ENCODE measurements around the gene TMEM272. TPM values are rescaled to one million over a fixed set of nuclear protein-coding genes. Genes with fewer than 3 reads are reported as not detected.

TMEM272 gene
- total and polyA plus RNA-seq, 2 of the 4 experiments (the other 2 are of a cell fraction): not detected

GRCh38 chr13:51814825-51815650 is 29.9 kb downstream of the TMEM272 start (continued):
- no peak for TF ChIP-seq BHLHE40 (IDR thresholded peaks at IDR 0.05; ENCODE audit: low read depth, low read length)
- no peak for TF ChIP-seq RCOR1 (IDR thresholded peaks at IDR 0.05; ENCODE audit: insufficient replicate concordance, low read length)
- no peak for TF ChIP-seq NFE2L2 (IDR thresholded peaks at IDR 0.05; ENCODE audit: low read depth, low read length)

- H3K9me3 ChIP-seq (ENCODE audit: control insufficient read depth, insufficient read depth, low read length): no peaks in the 10 kb centered on the region
- no peak overlapping the region for H2AK9ac ChIP-seq (replicated peaks; ENCODE audit: low read depth, low read length, poor library complexity)
- in situ Hi-C loops (cut with MboI; ENCODE audit: low sequenced_read_pairs) (loop anchor here (10.0 kb wide), 1 partner anchor 311 kb away; the partner anchor contains the start of gene NEK5), dilution Hi-C loops (cut with HindIII; ENCODE audit: low sequenced_read_pairs, unreplicated experiment) (no loop called here), intact Hi-C loops (cut with micrococcal nuclease) (loop anchor here (2.0 to 10.0 kb wide), 2 partner anchors 201 to 387 kb away; partner anchors contain the start of genes ALG11 and ATP7B)
- H3K36me3 ChIP-seq (ENCODE audit: control insufficient read depth, insufficient read depth, low read length): no peaks in the 10 kb centered on the region
- no peak overlapping the region for H2BK15ac ChIP-seq (ENCODE audit: low read depth, low read length)
- H2BK5ac ChIP-seq (ENCODE audit: low read depth, low read length, poor library complexity, severe bottlenecking): no peak overlapping the region
- no peak overlapping the region for H3K56ac ChIP-seq (ENCODE audit: extremely low read depth, insufficient read depth, low read length)
- no peak overlapping the region for H2AK5ac ChIP-seq (ENCODE audit: low read depth, low read length)
- no peak overlapping the region for H2BK120ac ChIP-seq (ENCODE audit: low read depth, low read length)
- BruUV-seq (replicated peaks): no TSS peak
- no peak overlapping the region for H3K4me2 ChIP-seq (ENCODE audit: low read depth, low read length)
- DNase-seq (no peak), ATAC-seq (ENCODE audit: low read depth) (no peak)
- peaks cover 4% of the 10 kb centered on the region; the same call in 1 of the 2 replicates for H3K9me1 ChIP-seq (ENCODE audit: insufficient read depth, low read length)
- no peak overlapping the region for H3K14ac ChIP-seq (replicated peaks; ENCODE audit: low read depth, low read length)
- no peak overlapping the region for H3K18ac ChIP-seq (ENCODE audit: low read depth, low read length)
- no peak overlapping the region for H2AFZ ChIP-seq (replicated peaks; ENCODE audit: low read length, poor library complexity)
- H3K79me1 ChIP-seq (ENCODE audit: low read depth in 1 of 2, low read length in 2 of 2): no peaks in the 10 kb centered on the region
- POLR2A ChIA-PET (ENCODE audit: unreplicated experiment): no interaction called here
- H3K23ac ChIP-seq (ENCODE audit: low read depth, low read length): no peak overlapping the region
- H4K8ac ChIP-seq (ENCODE audit: low read depth in 2 of 2, low read length in 2 of 2): no peak overlapping the region
- peaks cover 32% of the 10 kb centered on the region for H3K27me3 ChIP-seq (ENCODE audit: control insufficient read depth, insufficient read depth, low read length)
- CTCF ChIA-PET: interaction anchor here (0.6 to 1.2 kb wide), 4 partner anchors 11 to 637 kb away, joined by 3 to 5 read pairs (median 3); no protein-coding TSS in a partner anchor
- no peak overlapping the region for H4K91ac ChIP-seq (ENCODE audit: insufficient read depth, low read depth, low read length)
- no peaks in the 10 kb centered on the region for H4K20me1 ChIP-seq (ENCODE audit: insufficient read depth, low read length)
- no peak overlapping the region for H3K9ac ChIP-seq (ENCODE audit: low read depth, low read length)
- no peak overlapping the region for H3K4ac ChIP-seq (ENCODE audit: low read depth, low read length)
- no peak overlapping the region for H3K27ac ChIP-seq (ENCODE audit: insufficient read depth, low read length)
- no peak for TF ChIP-seq RAD21 (IDR thresholded peaks at IDR 0.05; ENCODE audit: low read length)
- H4K5ac ChIP-seq (ENCODE audit: low read depth, low read length): no peak overlapping the region
- no peaks in the 10 kb centered on the region for H3K4me1 ChIP-seq (ENCODE audit: control insufficient read depth, insufficient read depth, low read length)
- H2BK20ac ChIP-seq (ENCODE audit: low read depth, low read length): no peak overlapping the region
- no CpG with 5 or more reads among the region's 2 CpGs for WGBS, 2 experiments (ENCODE audit: extremely low coverage in 2 of 2, insufficient read length in 1 of 2)
- H3K4me3 ChIP-seq (ENCODE audit: insufficient read depth, low read depth, low read length): no peak overlapping the region
Observed at GRCh38 chr13:51814071-51814470, 30.9 kb downstream of the TMEM272 start.
